ENCODE measurements around the gene CCDC13.

Gene CCDC13

GRCh38 chr3:42755681-42756578 is 17.1 kb downstream of the CCDC13 start:
- no peak for DNase-seq (ENCODE audit: extremely low read depth in 1 of 2, low read depth in 1 of 2)

GRCh38 chr3:42753757-42754156 is 19.3 kb downstream of the CCDC13 start:
- no peak for DNase-seq (ENCODE audit: extremely low read depth in 1 of 2, low read depth in 1 of 2)

DNA sequence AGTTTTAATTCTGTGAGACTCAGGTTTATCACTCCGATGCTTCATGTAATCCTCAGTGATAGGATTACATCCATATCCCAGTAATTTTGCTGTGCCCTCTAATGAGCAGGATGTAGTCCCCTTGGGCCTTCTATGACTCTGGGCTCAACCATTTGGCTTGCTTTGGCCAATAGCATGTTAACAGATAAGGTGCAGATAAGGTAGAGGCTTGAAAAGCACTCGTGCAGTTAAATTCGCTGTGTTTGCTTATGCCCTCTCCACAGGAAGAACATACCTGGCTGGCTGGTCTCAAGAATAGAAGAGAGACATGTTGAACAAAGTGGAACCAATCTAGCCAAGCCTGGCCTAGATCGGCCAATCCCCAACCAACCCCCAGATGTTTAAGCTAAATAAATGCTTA is 20.1 kb downstream of the CCDC13 start:
- DNase-seq (ENCODE audit: extremely low read depth in 1 of 2, low read depth in 1 of 2) = no peak

DNA sequence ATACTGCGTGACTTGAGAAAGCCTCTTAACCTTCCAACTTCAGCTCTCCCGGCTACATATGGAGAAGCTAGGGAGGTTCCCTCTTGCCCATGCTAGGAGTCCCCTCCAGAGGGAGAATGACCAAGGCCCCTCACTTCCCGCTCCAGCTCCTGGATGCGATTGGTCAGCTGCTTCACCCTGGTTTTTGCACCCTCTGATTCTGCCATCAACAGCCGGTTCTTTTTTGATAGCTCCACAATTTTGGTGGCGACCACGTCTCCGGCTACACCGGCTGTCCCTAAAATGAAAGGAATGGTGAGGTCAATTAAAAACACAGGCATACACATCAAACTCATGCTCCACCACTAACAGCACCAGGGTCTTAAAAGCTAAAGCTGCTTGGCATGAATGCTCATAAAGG is 20.6 kb downstream of the CCDC13 start:
- no peak for DNase-seq (ENCODE audit: extremely low read depth in 1 of 2, low read depth in 1 of 2)

- no peak for DNase-seq (ENCODE audit: extremely low read depth in 1 of 2, low read depth in 1 of 2)
Observed at GRCh38 chr3:42751609-42752008, 21.4 kb downstream of the CCDC13 start.

DNA sequence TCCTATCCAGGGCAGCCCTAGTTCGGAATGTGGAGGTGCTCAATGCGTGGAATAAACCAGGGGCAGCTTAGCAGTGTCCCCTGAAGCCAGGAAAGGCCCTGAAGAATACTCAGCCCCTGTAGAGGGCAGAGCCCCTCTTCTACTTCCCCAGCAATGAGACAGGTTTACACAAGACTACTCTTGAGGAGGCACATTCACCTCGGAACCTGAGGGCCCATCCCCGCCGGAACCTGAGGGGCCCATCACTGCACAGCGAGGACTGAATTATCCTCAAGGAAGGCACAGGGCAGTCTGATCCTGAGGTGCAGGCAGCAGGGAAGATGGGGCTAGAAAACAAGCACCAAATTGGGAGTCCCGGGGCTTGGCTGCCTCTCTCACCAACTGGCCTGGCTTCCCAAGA is 22.2 kb downstream of the CCDC13 start:
- DNase-seq (ENCODE audit: extremely low read depth in 1 of 2, low read depth in 1 of 2) = no peak

DNA sequence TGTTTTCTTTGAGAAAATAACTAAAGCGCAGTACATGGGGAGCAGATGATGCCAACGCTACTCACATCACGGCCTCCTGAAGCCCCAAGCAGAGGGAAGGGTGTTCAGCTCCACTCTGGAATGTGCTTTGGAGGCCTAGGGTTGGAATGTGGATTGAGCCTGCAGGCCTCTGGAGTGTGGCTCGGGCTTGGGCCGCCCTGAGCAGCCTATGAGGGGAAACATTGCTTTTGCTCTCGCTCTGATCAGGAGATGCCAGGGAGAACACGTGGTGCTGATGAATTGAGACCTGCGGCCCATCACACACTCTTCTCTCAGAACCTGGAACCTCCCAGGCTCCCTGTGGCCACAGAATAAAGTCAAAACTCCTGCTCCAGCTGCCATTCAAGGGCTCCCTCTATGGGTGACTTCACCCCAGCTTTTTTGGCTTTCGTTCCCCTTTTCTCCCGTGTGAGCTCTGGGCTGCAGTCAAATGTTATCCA is 23.3 kb downstream of the CCDC13 start:
- no peak for DNase-seq (ENCODE audit: extremely low read depth in 1 of 2, low read depth in 1 of 2)

GRCh38 chr3:42749025-42749752 is 23.9 kb downstream of the CCDC13 start:
- DNase-seq (ENCODE audit: extremely low read depth in 1 of 2, low read depth in 1 of 2) = no peak

DNA sequence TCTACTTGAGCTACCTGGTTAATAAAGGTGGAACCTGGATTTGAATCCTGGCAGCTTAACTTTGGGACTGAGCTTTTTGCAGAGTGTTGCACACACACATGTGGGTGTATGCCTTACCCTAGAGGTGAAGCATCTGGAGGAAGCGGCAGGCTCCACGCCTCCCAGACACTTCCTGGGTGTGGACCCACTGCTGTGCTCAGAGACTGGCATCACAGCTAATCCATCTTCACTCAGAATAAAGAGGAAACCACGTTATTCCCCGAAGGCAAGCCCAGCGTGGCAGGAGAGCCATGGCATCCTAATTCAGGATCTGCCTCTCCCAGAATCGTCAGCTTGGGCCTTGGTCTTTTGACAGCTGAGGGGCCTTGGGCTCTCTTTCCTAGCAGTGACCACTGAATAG is 25.5 kb downstream of the CCDC13 start:
- DNase-seq (ENCODE audit: extremely low read depth in 1 of 2, low read depth in 1 of 2) = no peak

DNA sequence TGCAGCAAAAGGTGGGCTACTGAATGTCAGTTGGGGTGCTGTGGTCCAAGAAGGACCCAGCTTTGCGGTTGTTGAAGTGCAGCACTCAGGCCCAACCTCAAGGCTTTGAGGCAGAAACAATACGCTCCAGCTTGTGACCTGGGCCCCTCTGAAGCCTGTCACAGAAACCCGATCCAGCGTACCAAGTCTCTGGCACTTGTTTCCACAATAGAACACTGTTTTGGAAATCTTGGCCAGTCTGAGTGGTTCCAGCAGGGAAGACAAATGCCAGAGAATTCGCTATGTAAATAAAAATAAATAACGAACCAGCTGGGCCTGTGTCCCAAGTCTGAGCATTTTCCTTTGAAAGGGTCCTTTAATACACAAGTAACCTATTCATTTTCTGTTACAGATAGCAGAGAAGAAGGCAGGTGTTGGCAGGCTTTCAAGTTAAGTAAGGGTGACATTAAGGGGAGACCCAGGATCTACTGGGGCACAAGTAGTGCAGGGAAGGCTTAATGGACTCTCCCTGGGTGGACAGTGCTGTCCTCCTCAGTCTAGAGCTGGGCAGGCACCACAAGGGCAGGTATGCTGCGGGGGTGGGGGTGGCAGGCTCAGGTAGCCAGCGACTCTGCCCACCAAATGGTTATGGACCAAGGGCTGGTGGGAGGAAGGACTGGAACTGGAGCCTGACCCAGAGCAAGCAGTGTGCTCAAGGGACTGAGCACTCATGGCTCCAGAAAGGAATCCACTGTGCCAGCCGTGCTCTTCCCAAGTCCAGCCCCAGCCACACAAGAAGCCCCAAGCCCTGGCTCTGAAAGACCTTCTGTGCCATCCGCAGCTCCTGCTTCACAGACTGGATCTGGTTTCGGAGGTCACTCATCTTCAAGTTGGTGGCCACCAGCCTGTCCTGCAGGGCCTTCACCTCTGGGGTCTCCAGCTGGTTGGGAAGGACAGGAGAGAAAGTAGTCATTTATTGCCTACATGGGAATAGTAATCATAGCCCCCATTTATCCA is 26.3 kb downstream of the CCDC13 start:
- no peak for DNase-seq (ENCODE audit: extremely low read depth in 1 of 2, low read depth in 1 of 2)

DNA sequence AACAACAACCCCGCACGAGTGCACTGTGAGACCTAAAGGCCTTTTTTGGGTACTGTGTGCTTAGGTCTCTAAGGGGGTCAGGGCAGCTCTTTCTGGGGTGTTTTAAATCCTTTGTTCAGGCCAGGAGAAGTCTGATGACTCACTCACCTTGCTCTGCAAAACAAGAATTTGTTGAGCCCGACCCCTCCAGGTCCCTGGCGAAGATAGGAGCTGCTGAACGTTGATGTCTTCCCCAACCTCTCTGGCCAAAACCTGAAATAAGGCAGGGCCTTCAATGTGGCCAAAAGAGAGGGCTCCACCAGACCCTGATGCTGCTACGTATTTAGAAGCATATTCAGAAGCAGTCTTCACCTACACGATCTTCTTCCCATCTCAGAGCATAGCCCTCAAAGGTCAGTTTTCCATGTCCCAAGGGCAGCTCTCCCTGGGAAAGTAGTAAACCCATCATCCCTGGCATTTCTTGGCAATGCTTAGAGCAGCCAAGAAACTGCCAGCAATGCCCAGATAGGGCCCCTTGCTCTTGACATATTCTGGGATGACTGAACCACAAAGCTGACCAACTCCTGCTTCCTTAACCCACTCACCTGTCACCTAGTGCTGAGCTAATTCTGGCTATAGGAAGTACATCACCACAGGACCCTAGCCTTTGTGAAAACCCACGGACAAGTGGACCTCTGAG is 27.1 kb downstream of the CCDC13 start:
- no peak for DNase-seq (ENCODE audit: extremely low read depth in 1 of 2, low read depth in 1 of 2)

GRCh38 chr3:42745291-42745745 is 27.7 kb downstream of the CCDC13 start:
- DNase-seq (ENCODE audit: extremely low read depth in 1 of 2, low read depth in 1 of 2) = no peak

GRCh38 chr3:42743204-42743995 is 29.7 kb downstream of the CCDC13 start:
- no peak for DNase-seq (ENCODE audit: extremely low read depth in 1 of 2, low read depth in 1 of 2)

GRCh38 chr3:42742688-42743087 is 30.4 kb downstream of the CCDC13 start:
- no peak for DNase-seq (ENCODE audit: extremely low read depth in 1 of 2, low read depth in 1 of 2)

GRCh38 chr3:42742259-42742658 is 30.8 kb downstream of the CCDC13 start:
- DNase-seq (ENCODE audit: extremely low read depth in 1 of 2, low read depth in 1 of 2) = no peak

DNA sequence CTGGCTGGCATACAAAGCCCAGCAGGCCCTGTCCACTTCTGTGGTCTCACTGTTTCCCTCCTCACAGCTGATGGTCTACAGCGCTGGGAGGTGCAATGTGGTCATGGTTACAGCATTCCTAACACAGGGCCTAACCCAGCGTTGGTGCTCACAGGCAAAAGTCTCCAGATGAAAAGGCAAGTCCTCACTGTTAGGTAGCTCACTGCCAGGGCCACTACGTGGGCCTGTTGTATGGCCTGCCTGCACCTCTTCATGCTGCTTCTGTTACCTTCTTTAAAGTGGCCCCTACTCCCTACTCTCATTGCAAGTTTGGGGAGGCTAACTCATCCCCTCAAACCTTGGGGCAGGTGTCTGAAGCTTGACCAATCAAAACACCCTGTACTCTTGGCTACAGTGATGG is 31.3 kb downstream of the CCDC13 start:
- no peak for DNase-seq (ENCODE audit: extremely low read depth in 1 of 2, low read depth in 1 of 2)

DNA sequence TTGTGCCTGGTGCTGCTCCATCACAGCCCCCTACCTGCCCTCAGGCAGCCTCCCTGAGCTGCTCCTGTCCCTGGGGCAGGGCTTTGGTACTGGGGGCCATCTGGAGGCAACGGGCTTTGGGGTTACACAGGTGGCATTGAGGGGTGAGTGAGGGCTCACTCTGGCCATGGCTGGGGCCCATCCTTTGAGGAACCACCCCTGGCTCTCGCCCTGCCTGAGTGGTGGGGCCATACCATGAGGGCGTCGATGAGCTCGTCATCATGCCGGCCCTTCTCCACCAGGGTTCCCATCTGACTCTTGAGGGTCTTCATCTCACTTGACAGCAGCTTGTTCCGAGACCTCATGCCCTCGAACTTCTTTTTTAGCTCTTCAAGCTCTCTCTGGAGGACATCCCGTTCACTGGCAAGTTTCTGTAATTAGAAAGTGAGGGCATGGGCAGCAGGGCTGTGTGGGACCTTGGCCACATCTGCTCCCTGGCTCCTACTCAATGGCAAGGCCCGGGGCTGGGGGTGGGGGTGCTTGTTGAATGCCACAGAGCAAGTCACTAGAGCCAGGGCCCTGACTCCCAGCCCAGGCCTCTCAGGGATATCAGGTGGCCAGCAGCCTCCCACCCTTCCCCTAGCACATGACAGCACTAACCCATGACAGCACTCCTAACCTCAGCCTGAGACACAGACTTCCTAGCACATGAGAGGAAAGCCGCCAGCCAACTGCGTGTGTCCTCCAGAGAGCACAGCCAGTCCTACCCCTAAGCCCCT is 33.5 kb downstream of the CCDC13 start:
- no peak for DNase-seq (ENCODE audit: extremely low read depth in 1 of 2, low read depth in 1 of 2)

- no peak for DNase-seq (ENCODE audit: extremely low read depth in 1 of 2, low read depth in 1 of 2)
Observed at GRCh38 chr3:42736531-42736930, 36.5 kb downstream of the CCDC13 start.

GRCh38 chr3:42736081-42736480 is 37.0 kb downstream of the CCDC13 start:
- DNase-seq (ENCODE audit: extremely low read depth in 1 of 2, low read depth in 1 of 2) = no peak

All from stimulated activated CD8-positive, alpha-beta memory T cell treated with anti-CD3 and anti-CD28 coated beads, Interleukin-7, amount 100 ng/mL, for 48 hours (primary cell).